GM13977 (cell line): Measurements from ENCODE around the gene POMT1.

Source experiments
- DNase-seq: peaks from one replicate; pipeline ENCODE4 v3.0.0; 2012; ENCODE audit warnings: low spot score
- in situ Hi-C: fragments of 300-500 bp; cut with MboI; formaldehyde crosslinking; loops from one replicate; pipeline ENCODE4 v1.12.0; 2022; ENCODE audit warnings: low sequenced_read_pairs, low pct_unique_long_range_greater_than_20kb, mixed read lengths, inconsistent platforms; ENCODE audit not compliant: unreplicated experiment
- TF ChIP-seq, protein P1 (sequence below): IDR thresholded peaks from 2 replicates; pipeline ENCODE4 v1.5.1; 2012; ENCODE audit warnings: mild to moderate bottlenecking, control low read depth; ENCODE audit not compliant: insufficient read depth; ENCODE audit errors: extremely low read depth, missing control alignments

POMT1 gene

GRCh38 chr9:131464354-131465000 is 38.2 kb upstream of the POMT1 start:
- in situ Hi-C loops: no loop called here
- TF ChIP-seq, protein P1, sequence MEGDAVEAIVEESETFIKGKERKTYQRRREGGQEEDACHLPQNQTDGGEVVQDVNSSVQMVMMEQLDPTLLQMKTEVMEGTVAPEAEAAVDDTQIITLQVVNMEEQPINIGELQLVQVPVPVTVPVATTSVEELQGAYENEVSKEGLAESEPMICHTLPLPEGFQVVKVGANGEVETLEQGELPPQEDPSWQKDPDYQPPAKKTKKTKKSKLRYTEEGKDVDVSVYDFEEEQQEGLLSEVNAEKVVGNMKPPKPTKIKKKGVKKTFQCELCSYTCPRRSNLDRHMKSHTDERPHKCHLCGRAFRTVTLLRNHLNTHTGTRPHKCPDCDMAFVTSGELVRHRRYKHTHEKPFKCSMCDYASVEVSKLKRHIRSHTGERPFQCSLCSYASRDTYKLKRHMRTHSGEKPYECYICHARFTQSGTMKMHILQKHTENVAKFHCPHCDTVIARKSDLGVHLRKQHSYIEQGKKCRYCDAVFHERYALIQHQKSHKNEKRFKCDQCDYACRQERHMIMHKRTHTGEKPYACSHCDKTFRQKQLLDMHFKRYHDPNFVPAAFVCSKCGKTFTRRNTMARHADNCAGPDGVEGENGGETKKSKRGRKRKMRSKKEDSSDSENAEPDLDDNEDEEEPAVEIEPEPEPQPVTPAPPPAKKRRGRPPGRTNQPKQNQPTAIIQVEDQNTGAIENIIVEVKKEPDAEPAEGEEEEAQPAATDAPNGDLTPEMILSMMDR: no peak
- no peak for DNase-seq

GRCh38 chr9:131465401-131465800 is 37.3 kb upstream of the POMT1 start:
- in situ Hi-C loops: no loop called here
- TF ChIP-seq, protein P1: no peak
- no peak for DNase-seq

GRCh38 chr9:131467214-131467935 is 35.3 kb upstream of the POMT1 start:
- DNase-seq: no peak
- in situ Hi-C loops: no loop called here
- TF ChIP-seq, protein P1: no peak

DNA sequence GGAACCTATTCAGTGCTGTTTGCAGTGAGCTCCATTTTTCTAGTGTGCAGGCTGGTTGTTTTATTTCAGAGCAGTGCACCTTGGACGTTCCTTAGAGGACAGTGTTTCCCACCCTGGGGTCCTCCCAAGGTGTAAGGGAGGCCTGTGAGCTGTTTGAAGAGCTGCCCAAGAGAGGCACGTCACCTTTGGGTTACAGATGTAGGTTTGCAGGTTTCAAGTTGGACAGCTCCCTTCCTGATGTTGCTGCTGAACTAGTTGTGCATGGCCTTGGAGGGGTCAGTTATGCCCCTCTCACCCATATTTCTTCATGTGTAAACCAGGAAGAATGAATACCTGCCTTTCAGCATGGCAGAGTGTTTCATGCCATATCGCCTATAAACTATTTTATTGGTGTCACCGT is 34.7 kb upstream of the POMT1 start:
- TF ChIP-seq, protein P1: no peak
- no peak for DNase-seq
- in situ Hi-C loops: no loop called here

- no peak for DNase-seq
- in situ Hi-C loops: no loop called here
- TF ChIP-seq, protein P1: no peak
Observed at GRCh38 chr9:131469356-131469755, 33.4 kb upstream of the POMT1 start.

- DNase-seq: no peak
- in situ Hi-C loops: no loop called here
- TF ChIP-seq, protein P1: no peak
Observed at GRCh38 chr9:131469951-131470350, 32.8 kb upstream of the POMT1 start.
